NCI-H460 (cell line): ENCODE results near the gene KIF3A. TPM values are rescaled to one million over a fixed set of nuclear protein-coding genes. Genes with fewer than 3 reads are reported as not detected.

Experiments used
- DNase-seq: peaks from one replicate; pipeline ENCODE4 v3.0.0-alpha.2; 2016; ENCODE audit warnings: low read depth; ENCODE audit errors: extremely low read depth
- total RNA-seq: library from RNA; depleted of rRNA; stranded (reverse); fragments of >200 nt; shearing (Covaris generic); gene quantifications from 2 replicates; pipeline ENCODE4 v1.2.3, GENCODE V29; 2014; rRNA removed

The KIF3A gene
- total RNA-seq, 1 experiment from 2014 or later: 11.7 TPM

DNA sequence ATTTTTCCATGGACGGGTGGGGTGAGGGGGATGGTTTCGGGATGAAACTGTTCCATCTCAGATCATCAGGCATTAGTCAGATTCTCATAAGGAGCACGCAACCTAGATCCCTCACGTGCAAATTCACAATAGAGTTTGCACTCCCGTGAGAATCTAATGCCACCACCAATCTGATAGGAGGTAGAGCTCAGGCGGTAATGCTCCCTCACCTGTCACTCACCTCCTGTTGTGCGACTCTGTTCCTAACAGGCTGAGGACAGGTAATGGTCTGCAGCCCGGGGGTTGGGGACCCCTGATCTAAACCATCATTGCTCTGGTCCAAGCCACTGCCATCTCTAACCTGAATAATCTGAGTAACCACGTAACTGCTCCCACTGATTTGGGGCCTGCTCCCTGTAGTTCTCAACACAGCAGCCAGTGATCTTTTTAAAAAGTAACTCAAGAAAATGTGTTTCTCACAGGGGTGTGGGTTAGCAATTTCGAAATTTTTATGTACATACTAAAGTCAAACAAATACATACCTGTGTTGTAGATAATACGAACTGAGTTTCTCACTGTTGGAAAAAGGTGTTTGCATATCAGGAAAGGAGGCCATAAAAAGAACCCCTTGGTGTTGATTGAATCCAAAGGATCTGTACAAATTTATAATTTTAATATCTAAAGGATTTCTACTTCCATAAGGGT, 90.6 kb downstream of the KIF3A start:
- DNase-seq: no peak

DNA sequence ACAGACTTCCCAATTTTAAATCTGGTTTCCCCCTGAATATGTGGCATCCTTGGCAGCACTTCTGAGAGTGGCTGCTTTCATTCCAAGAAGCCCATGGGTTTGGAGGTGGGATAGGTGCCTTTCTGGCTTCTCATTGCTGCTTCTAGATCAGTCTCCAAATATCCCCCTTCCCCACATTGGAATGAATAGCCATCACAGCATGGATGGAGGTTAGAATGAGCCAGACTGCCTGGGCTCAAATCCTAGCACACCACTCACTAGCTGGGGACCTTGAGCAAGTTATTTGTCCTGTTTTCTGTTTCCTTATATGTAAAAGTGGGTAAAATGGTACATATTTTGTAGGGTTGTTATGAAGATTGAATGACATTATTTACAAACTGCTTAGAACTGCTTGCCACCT, 93.2 kb downstream of the KIF3A start:
- no peak for DNase-seq

Other genes with a start within 250 kb of the KIF3A start
- gene IRF1, start 246.8 kb downstream of the KIF3A start, total RNA-seq: 11.7 and 12.1 TPM in 2 replicates
- not detected in 2 replicates for gene IL5, start 194.0 kb downstream of the KIF3A start, total RNA-seq
- gene RAD50, start 180.6 kb downstream of the KIF3A start, total RNA-seq: 38.3 and 41.3 TPM in 2 replicates
- gene IL13, start 79.4 kb downstream of the KIF3A start, total RNA-seq: not detected in 2 replicates
- gene IL4, start 63.6 kb downstream of the KIF3A start, total RNA-seq: not detected in 2 replicates
- gene CCNI2, start 9.9 kb upstream of the KIF3A start, total RNA-seq: not detected in 2 replicates
- 24.0 and 30.0 TPM in 2 replicates for gene SEPTIN8, start 39.7 kb upstream of the KIF3A start, total RNA-seq
- not detected in 2 replicates for gene SOWAHA, start 75.8 kb upstream of the KIF3A start, total RNA-seq
- 6.1 and 8.2 TPM in 2 replicates for gene SHROOM1, start 93.1 kb upstream of the KIF3A start, total RNA-seq
- gene GDF9, start 128.9 kb upstream of the KIF3A start, total RNA-seq: 0.50 TPM in 1 of 2 replicates, not detected in the other
- 261 and 316 TPM in 2 replicates for gene UQCRQ, start 129.1 kb upstream of the KIF3A start, total RNA-seq
- gene LEAP2, start 136.1 kb upstream of the KIF3A start, total RNA-seq: 1.6 and 1.8 TPM in 2 replicates
- 40.6 and 44.7 TPM in 2 replicates for gene AFF4, start 226.1 kb upstream of the KIF3A start, total RNA-seq